RKO (cell line): Measurements from ENCODE around the gene DCTN4.

ENCODE experiments used
- DNase-seq: peaks from one replicate; pipeline ENCODE4 v3.0.0-alpha.2; 2016; ENCODE audit warnings: low spot score

The DCTN4 gene

GRCh38 chr5:150670948-150671310 lies 87.9 kb downstream of the DCTN4 start:
- no peak for DNase-seq

- no peak for DNase-seq
Observed at GRCh38 chr5:150670275-150670947, 88.4 kb downstream of the DCTN4 start.

- DNase-seq: no peak
Observed at GRCh38 chr5:150665044-150665443, 93.8 kb downstream of the DCTN4 start.

- DNase-seq: no peak
Observed at GRCh38 chr5:150663936-150664335, 94.9 kb downstream of the DCTN4 start.

GRCh38 chr5:150662731-150663516 lies 95.9 kb downstream of the DCTN4 start:
- no peak for DNase-seq

- no peak for DNase-seq
Observed at GRCh38 chr5:150661821-150662596, 96.8 kb downstream of the DCTN4 start.

GRCh38 chr5:150661086-150661485 lies 97.7 kb downstream of the DCTN4 start, which contains the start of gene MYOZ3:
Gene MYOZ3 (plus strand): TSS chr5:150661251. CDS start chr5:150662942, 1,691 bp downstream.
- DNase-seq: no peak

GRCh38 chr5:150660108-150660831 lies 98.5 kb downstream of the DCTN4 start:
- DNase-seq: no peak

GRCh38 chr5:150659360-150660107 lies 99.3 kb downstream of the DCTN4 start:
- no peak for DNase-seq

GRCh38 chr5:150658699-150659265 lies 100.0 kb downstream of the DCTN4 start:
- DNase-seq: no peak
